Right lobe of liver (tissue), 6 donors: ENCODE data around the gene KREMEN1. TPM values are rescaled to one million over a fixed set of nuclear protein-coding genes. Genes with fewer than 3 reads are reported as not detected.

Experiments
- ATAC-seq, 4 donors: fragments of 200-7000 bp; cut with Tn5 transposase; one replicate each; pipeline ENCODE4 v1.9.1; 2020; ENCODE audit warnings: mild to moderate bottlenecking in 4 of 4, moderate library complexity in 4 of 4
- DNase-seq, 3 donors: peaks; one replicate each; pipeline ENCODE4 v3.0.0-alpha.2; 2020
- H3K27ac ChIP-seq, 3 donors: fragments of 200-600 bp; one replicate each; pipeline ENCODE4 v1.8.0; 2022
- H3K27me3 ChIP-seq, 2 donors: fragments of 200-600 bp; one replicate each; pipeline ENCODE4 v1.8.0; 2022
- H3K36me3 ChIP-seq, 4 donors: fragments of 200-600 bp; sonication (generic) in 1 of 4; one replicate each; pipeline versions ENCODE4 v1.5.1 to v1.8.0; 2017 to 2022; ENCODE audit warnings: control low read depth in 1 of 4
- H3K4me1 ChIP-seq, 4 donors: fragments of 200-600 bp; sonication (generic) in 1 of 4; one replicate each; pipeline versions ENCODE4 v1.5.1 to v1.8.0; 2017 to 2022; ENCODE audit warnings: control low read depth in 1 of 4
- H3K4me3 ChIP-seq, 3 donors: fragments of 200-600 bp; one replicate each; pipeline ENCODE4 v1.8.0; 2022
- H3K9me3 ChIP-seq, 4 donors: fragments of 200-600 bp; sonication (generic) in 1 of 4; one replicate each; pipeline versions ENCODE4 v1.5.1 to v1.8.0; 2017 to 2022; ENCODE audit warnings: control low read depth in 1 of 4
- POLR2A ChIP-seq: fragments of 450-650 bp; IDR thresholded peaks from one replicate; pipeline ENCODE4 v1.6.1; 2017; ENCODE audit warnings: antibody characterized with exemption, mild to moderate bottlenecking
- WGBS: methylation state at CpG from one replicate; pipeline ENCODE4 v1.1.6; 2018; ENCODE audit warnings: low coverage, low lambda C conversion rate; ENCODE audit not compliant: insufficient coverage; ENCODE audit errors: missing lambda C conversion rate; 5-methylcytosine and 5-hydroxymethylcytosine counted together
- intact Hi-C, 2 donors: fragments of 100-400 bp; cut with DNase I; formaldehyde crosslinking; loops; one replicate each; pipeline versions ENCODE4 v1.11.2 to v1.14.1; 2022
- total RNA-seq, 6 experiments: library from RNA; depleted of rRNA in 2 of 6; stranded (reverse); fragments of >200 nt in 2 of 6; fragmentation: NEBNext Ultra II Directional in 3 of 6; extraction: Animal tissue kit (Norgen Biotek cat#: 25700) in 3 of 6; gene quantifications; one replicate each; pipeline versions ENCODE4 v1.1.0 to v1.2.4, GENCODE V29; 2016 to 2023
- TF ChIP-seq, protein P1 (sequence below), 4 donors: fragments of 200-600 bp in 3 of 4; fragments of 450-650 bp in 1 of 4; IDR thresholded peaks; one replicate each; pipeline versions ENCODE4 v1.5.1 to v1.8.0; 2016 to 2022; ENCODE audit warnings: antibody characterized with exemption in 4 of 4, mild to moderate bottlenecking in 2 of 4
- donor health status: DM: no; HTN: yes; CAD: no.
- donor health status: DM: no; HTN: no; CAD: no.
- donor health status: DM: no; HTN: no; CAD: no.
- donor health status: DM: no; HTN: yes; CAD: no.
- donor health status: DM: no; HTN: yes; CAD: no.

The KREMEN1 gene
- total RNA-seq, 6 experiments from 2014 or later, result 1.7 to 6.7 (median 3.0) TPM

DNA sequence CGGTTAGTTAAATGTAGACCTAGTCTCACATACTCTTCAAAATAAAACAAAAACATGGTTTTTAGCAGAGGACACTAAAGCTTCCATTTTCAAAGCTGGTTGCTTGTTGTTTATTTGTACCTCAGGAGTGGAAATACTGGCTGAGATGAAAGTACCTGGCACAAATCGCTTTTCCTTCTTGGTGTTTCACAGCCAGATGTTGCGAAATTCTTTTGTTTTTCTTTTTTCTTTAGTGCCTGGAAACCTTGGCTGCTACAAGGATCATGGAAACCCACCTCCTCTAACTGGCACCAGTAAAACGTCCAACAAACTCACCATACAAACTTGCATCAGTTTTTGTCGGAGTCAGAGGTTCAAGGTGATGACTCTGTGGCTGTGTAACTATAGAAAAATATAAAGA is 48.3 kb downstream of the KREMEN1 start:
- WGBS, result 48% methylated on average over 5 of the region's 5 CpGs
- peak overlapping the region in 1 of 3 donors; percentile 9 for H3K27ac ChIP-seq

DNA sequence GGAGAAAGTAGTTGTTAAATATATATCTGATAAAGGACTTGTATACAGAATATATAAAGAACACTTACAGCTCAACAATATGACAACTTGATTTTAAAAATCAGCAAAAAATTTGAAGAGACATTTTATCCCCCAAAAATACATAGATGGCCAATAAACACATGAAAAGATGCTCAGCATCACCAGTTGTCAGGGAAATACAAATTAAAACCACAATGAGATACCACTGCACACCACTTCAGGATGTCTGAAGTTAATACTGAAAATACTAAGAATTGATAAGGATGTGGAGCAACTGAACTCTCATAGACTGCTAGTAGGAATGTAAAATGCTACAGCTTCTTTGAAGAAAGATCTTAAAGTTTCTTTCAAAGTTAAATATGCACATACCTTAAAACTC is 49.2 kb downstream of the KREMEN1 start:
- H3K36me3 ChIP-seq, result peaks cover 0 to 3% (median 0%) of the 10 kb centered on the region in 4 donors
- H3K27ac ChIP-seq, result no peak overlapping the region
- no peak overlapping the region for H3K4me3 ChIP-seq
- no peak for TF ChIP-seq POLR2A
- peaks cover 0 to 23% (median 0%) of the 10 kb centered on the region in 4 donors for H3K4me1 ChIP-seq
- DNase-seq (no peak), ATAC-seq (no peak)
- no peaks in the 10 kb centered on the region for H3K9me3 ChIP-seq
- intact Hi-C loops, result no loop called here
- no peaks in the 10 kb centered on the region for H3K27me3 ChIP-seq

More for the DNA sequence above, 48.3 kb downstream of the KREMEN1 start:
- intact Hi-C loops, result no loop called here
- Histone ChIP-seq H3K27me3 (no peaks in the 10 kb centered on the region), H3K9me3 (no peaks in the 10 kb centered on the region), H3K4me1 (peaks cover 0 to 14% (median 0%) of the 10 kb centered on the region in 4 donors), H3K36me3 (peaks cover 0 to 3% (median 0%) of the 10 kb centered on the region in 4 donors), H3K4me3 (no peak overlapping the region)
- no peak for TF ChIP-seq POLR2A
- TF ChIP-seq, protein P1, sequence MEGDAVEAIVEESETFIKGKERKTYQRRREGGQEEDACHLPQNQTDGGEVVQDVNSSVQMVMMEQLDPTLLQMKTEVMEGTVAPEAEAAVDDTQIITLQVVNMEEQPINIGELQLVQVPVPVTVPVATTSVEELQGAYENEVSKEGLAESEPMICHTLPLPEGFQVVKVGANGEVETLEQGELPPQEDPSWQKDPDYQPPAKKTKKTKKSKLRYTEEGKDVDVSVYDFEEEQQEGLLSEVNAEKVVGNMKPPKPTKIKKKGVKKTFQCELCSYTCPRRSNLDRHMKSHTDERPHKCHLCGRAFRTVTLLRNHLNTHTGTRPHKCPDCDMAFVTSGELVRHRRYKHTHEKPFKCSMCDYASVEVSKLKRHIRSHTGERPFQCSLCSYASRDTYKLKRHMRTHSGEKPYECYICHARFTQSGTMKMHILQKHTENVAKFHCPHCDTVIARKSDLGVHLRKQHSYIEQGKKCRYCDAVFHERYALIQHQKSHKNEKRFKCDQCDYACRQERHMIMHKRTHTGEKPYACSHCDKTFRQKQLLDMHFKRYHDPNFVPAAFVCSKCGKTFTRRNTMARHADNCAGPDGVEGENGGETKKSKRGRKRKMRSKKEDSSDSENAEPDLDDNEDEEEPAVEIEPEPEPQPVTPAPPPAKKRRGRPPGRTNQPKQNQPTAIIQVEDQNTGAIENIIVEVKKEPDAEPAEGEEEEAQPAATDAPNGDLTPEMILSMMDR (IDR thresholded peaks at IDR 0.05), result no peak
- peak in 3 of 4 donors; percentile 28 to 64 (median 33) for ATAC-seq
- no peak for DNase-seq

DNA sequence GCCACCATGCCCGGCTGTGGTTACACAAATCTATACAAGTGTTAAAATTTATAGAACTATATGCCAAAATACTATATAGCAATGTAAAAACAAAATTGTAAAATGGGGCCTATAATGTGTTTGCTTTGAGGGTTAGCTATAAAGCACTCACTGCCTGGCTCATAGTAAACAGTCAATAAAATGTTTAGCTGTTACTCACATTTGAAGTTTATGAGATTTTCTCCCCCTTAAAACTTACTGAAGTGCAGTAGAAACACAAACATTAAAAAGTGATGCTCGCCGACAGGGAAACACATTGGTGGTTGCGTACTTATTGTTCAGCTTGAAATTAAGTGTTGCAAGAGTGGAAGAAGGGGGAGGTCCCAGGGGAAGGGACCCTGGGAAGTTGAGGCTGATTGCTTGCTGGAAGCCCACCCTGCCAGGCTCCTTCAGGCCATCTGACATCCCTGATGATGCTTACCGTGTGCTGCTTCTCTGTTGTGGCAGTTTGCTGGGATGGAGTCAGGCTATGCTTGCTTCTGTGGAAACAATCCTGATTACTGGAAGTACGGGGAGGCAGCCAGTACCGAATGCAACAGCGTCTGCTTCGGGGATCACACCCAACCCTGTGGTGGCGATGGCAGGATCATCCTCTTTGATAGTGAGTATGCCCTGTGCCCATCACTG is 52.1 kb downstream of the KREMEN1 start:
- Histone ChIP-seq H3K27ac (no peak overlapping the region), H3K4me3 (no peak overlapping the region), H3K36me3 (peaks cover 0 to 3% (median 0%) of the 10 kb centered on the region in 4 donors), H3K27me3 (no peaks in the 10 kb centered on the region), H3K9me3 (no peaks in the 10 kb centered on the region), H3K4me1 (peaks cover 0 to 49% (median 5%) of the 10 kb centered on the region in 4 donors)
- intact Hi-C loops, result no loop called here
- WGBS, result 80% methylated on average over 4 of the region's 10 CpGs
- DNase-seq (no peak), ATAC-seq (no peak)
- TF ChIP-seq POLR2A, result no peak
- TF ChIP-seq, protein P1 (IDR thresholded peaks at IDR 0.05), result no peak

DNA sequence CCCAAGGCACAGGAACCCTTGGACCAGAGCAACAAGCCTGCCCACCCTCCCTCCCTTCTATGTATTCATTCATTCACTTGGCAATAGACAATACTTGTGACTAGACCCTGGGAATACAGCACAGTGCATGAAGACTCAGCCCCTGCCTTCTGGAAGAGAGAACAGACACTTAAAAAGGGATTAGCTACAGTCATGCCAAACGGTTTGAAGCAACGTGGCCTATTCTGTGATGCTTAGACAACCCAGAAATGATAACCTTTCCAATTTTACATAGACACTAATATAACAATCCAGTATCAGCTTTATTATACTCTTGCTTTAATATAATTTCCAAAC is 52.6 kb downstream of the KREMEN1 start:
- Histone ChIP-seq H3K27me3 (no peaks in the 10 kb centered on the region), H3K9me3 (no peaks in the 10 kb centered on the region), H3K27ac (no peak overlapping the region), H3K36me3 (peaks cover 0 to 3% (median 0%) of the 10 kb centered on the region in 4 donors), H3K4me3 (no peak overlapping the region), H3K4me1 (peaks cover 0 to 52% (median 7%) of the 10 kb centered on the region in 4 donors)
- 42% methylated on average over 2 of the region's 2 CpGs for WGBS
- no peak for TF ChIP-seq POLR2A
- TF ChIP-seq, protein P1 (IDR thresholded peaks at IDR 0.05), result no peak
- intact Hi-C loops, result no loop called here
- ATAC-seq (no peak), DNase-seq (no peak)

DNA sequence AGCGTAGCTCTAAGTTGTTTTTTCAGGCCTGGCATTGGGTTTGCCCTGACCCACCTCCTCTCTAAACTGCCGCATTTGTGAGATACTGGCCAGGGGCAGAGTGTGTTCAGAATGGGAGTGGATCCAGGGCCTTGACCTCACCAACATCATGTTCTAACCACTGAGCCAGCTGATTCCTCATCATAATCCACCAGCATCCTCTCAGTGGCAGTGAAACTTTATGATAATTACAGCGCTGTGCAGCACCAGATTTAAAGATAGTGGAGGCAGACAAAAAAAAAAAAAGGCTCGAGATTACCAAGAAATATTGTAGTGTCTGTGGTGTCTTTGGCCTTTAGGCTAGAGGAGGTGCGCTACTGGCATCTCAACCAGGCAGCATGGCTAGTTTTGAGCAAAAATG is 53.0 kb downstream of the KREMEN1 start:
- no peak for ATAC-seq
- WGBS, result 81% methylated on average over 4 of the region's 5 CpGs
- H3K36me3 ChIP-seq, result peaks cover 0 to 3% (median 0%) of the 10 kb centered on the region in 4 donors
- DNase-seq, result no peak
- H3K4me3 ChIP-seq, result no peak overlapping the region
- no peaks in the 10 kb centered on the region for H3K27me3 ChIP-seq
- TF ChIP-seq POLR2A, result no peak
- TF ChIP-seq, protein P1 (IDR thresholded peaks at IDR 0.05), result no peak
- H3K27ac ChIP-seq, result no peak overlapping the region
- H3K4me1 ChIP-seq, result peaks cover 0 to 50% (median 7%) of the 10 kb centered on the region in 4 donors
- intact Hi-C loops, result no loop called here
- H3K9me3 ChIP-seq, result no peaks in the 10 kb centered on the region
